ENCODE measurements around the gene RAB40B.
"Not testable (repeated sequence)": the region's sequence is repeated elsewhere in the genome, so short reads cannot be mapped to it uniquely, and the experiment has no call there.

RAB40B gene

GRCh38 chr17:82658331-82658730 lies 40.2 kb downstream of the RAB40B start:
- no peaks in the 10 kb centered on the region for H3K79me2 ChIP-seq
- H3K4me2 ChIP-seq (ENCODE audit: low read length): no peak overlapping the region
- H3K36me3 ChIP-seq (ENCODE audit: control insufficient read depth, insufficient read depth, low read length): no peaks in the 10 kb centered on the region
- H3K27ac ChIP-seq: no peak overlapping the region
- H3K27me3 ChIP-seq (ENCODE audit: control insufficient read depth, insufficient read depth, low read length): no peaks in the 10 kb centered on the region
- no peak overlapping the region for H2AFZ ChIP-seq
- H3K4me3 ChIP-seq (ENCODE audit: low read depth, low read length): no peak overlapping the region
- no peaks in the 10 kb centered on the region for H3K4me1 ChIP-seq
- no peak overlapping the region for H3K9ac ChIP-seq
- no peaks in the 10 kb centered on the region for H3K9me3 ChIP-seq (ENCODE audit: control insufficient read depth, low read length)
- TF ChIP-seq, protein P1, sequence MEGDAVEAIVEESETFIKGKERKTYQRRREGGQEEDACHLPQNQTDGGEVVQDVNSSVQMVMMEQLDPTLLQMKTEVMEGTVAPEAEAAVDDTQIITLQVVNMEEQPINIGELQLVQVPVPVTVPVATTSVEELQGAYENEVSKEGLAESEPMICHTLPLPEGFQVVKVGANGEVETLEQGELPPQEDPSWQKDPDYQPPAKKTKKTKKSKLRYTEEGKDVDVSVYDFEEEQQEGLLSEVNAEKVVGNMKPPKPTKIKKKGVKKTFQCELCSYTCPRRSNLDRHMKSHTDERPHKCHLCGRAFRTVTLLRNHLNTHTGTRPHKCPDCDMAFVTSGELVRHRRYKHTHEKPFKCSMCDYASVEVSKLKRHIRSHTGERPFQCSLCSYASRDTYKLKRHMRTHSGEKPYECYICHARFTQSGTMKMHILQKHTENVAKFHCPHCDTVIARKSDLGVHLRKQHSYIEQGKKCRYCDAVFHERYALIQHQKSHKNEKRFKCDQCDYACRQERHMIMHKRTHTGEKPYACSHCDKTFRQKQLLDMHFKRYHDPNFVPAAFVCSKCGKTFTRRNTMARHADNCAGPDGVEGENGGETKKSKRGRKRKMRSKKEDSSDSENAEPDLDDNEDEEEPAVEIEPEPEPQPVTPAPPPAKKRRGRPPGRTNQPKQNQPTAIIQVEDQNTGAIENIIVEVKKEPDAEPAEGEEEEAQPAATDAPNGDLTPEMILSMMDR (IDR thresholded peaks at IDR 0.05): no peak

DNA sequence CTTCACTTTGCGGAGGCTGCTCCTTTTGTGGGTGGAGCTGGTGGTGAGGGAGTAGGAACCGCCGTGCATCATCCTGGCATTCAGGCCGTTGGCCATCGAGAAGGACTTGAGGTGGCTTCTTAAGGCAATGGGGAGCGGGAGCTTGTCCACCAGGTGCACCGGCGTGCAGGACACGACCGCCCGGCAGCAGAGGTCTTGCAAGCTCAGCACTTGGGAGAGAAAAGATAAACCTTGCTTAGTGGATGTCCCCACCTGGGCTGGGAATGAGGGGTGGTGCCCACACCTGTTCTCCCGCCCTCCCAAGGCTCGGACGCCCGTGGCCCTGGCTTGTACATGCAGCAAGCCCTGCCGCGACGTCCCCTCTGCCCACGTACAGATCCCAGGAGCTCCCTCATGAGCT lies 40.6 kb downstream of the RAB40B start:
- Histone ChIP-seq H2AFZ (no peak overlapping the region), H3K4me1 (no peaks in the 10 kb centered on the region), H3K4me2 (ENCODE audit: low read length) (no peak overlapping the region), H3K9me3 (ENCODE audit: control insufficient read depth, low read length) (no peaks in the 10 kb centered on the region), H3K9ac (no peak overlapping the region), H3K27ac (no peak overlapping the region), H3K36me3 (ENCODE audit: control insufficient read depth, insufficient read depth, low read length) (no peaks in the 10 kb centered on the region), H3K27me3 (ENCODE audit: control insufficient read depth, insufficient read depth, low read length) (no peaks in the 10 kb centered on the region), H3K4me3 (ENCODE audit: low read depth, low read length) (no peak overlapping the region), H3K79me2 (no peaks in the 10 kb centered on the region)
- TF ChIP-seq, protein P1 (IDR thresholded peaks at IDR 0.05): no peak

GRCh38 chr17:82656266-82656665 lies 42.2 kb downstream of the RAB40B start:
- H3K36me3 ChIP-seq (ENCODE audit: control insufficient read depth, insufficient read depth, low read length): no peaks in the 10 kb centered on the region

DNA sequence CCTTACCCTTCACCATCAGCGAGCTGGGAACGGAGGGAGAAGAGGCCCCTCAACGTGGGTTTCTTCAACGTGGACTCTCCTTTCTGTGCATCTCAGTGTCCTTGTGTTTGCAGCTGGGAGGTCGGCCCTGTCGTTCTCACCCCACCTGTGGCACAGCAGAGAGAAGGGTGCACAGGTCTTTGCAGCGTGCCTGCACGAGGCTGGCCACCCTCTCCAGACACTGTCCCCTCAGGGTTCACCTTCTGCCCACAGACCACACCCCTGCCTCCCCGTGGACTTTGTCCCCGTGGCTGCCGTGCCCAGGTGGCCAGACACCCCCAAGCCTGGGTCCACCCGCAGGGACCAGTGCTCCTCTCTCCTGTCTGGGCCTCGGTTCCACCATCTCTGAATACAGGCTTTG lies 43.0 kb downstream of the RAB40B start:
- H3K36me3 ChIP-seq (ENCODE audit: control insufficient read depth, insufficient read depth, low read length): no peaks in the 10 kb centered on the region
- no peaks in the 10 kb centered on the region for H3K79me2 ChIP-seq
- no peak overlapping the region for H3K9ac ChIP-seq
- TF ChIP-seq, protein P1 (IDR thresholded peaks at IDR 0.05): no peak
- H3K27me3 ChIP-seq (ENCODE audit: control insufficient read depth, insufficient read depth, low read length): no peaks in the 10 kb centered on the region
- no peak overlapping the region for H3K4me3 ChIP-seq (ENCODE audit: low read depth, low read length)
- no peak overlapping the region for H2AFZ ChIP-seq
- H3K27ac ChIP-seq: no peak overlapping the region
- H3K9me3 ChIP-seq (ENCODE audit: control insufficient read depth, low read length): no peaks in the 10 kb centered on the region
- H3K4me2 ChIP-seq (ENCODE audit: low read length): no peak overlapping the region
- no peaks in the 10 kb centered on the region for H3K4me1 ChIP-seq

More at GRCh38 chr17:82656266-82656665, 42.2 kb downstream of the RAB40B start:
- no peaks in the 10 kb centered on the region for H3K9me3 ChIP-seq (ENCODE audit: control insufficient read depth, low read length)
- no peaks in the 10 kb centered on the region for H3K27me3 ChIP-seq (ENCODE audit: control insufficient read depth, insufficient read depth, low read length)
- H3K4me2 ChIP-seq (ENCODE audit: low read length): no peak overlapping the region
- no peak overlapping the region for H3K9ac ChIP-seq
- H3K79me2 ChIP-seq: no peaks in the 10 kb centered on the region
- TF ChIP-seq, protein P1 (IDR thresholded peaks at IDR 0.05): no peak
- no peaks in the 10 kb centered on the region for H3K4me1 ChIP-seq
- H3K27ac ChIP-seq: no peak overlapping the region
- no peak overlapping the region for H3K4me3 ChIP-seq (ENCODE audit: low read depth, low read length)
- no peak overlapping the region for H2AFZ ChIP-seq

GRCh38 chr17:82655038-82655479 lies 43.4 kb downstream of the RAB40B start:
- no peak overlapping the region for H3K4me3 ChIP-seq (ENCODE audit: low read depth, low read length)
- no peak overlapping the region for H3K9ac ChIP-seq
- no peaks in the 10 kb centered on the region for H3K4me1 ChIP-seq
- H3K27ac ChIP-seq: no peak overlapping the region
- no peaks in the 10 kb centered on the region for H3K9me3 ChIP-seq (ENCODE audit: control insufficient read depth, low read length)
- H2AFZ ChIP-seq: no peak overlapping the region
- TF ChIP-seq, protein P1 (IDR thresholded peaks at IDR 0.05): no peak
- no peaks in the 10 kb centered on the region for H3K79me2 ChIP-seq
- H3K27me3 ChIP-seq (ENCODE audit: control insufficient read depth, insufficient read depth, low read length): no peaks in the 10 kb centered on the region
- H3K4me2 ChIP-seq (ENCODE audit: low read length): no peak overlapping the region
- H3K36me3 ChIP-seq (ENCODE audit: control insufficient read depth, insufficient read depth, low read length): no peaks in the 10 kb centered on the region

- not testable (repeated sequence) for H3K9ac ChIP-seq; H3K79me2 ChIP-seq; H2AFZ ChIP-seq; H3K27ac ChIP-seq; H3K4me2 ChIP-seq (ENCODE audit: low read length); H3K4me3 ChIP-seq (ENCODE audit: low read depth, low read length); H3K4me1 ChIP-seq; H3K9me3 ChIP-seq (ENCODE audit: control insufficient read depth, low read length); H3K36me3 ChIP-seq (ENCODE audit: control insufficient read depth, insufficient read depth, low read length); H3K27me3 ChIP-seq (ENCODE audit: control insufficient read depth, insufficient read depth, low read length)
Observed at GRCh38 chr17:82654611-82655010, 43.9 kb downstream of the RAB40B start.
